HG03442 (cell line): ENCODE measurements around the gene C6orf136.
"Not testable (repeated sequence)": the region's sequence is repeated elsewhere in the genome, so short reads cannot be mapped to it uniquely, and the experiment has no call there.

Experiments used
- ATAC-seq: cut with Tn5 transposase; IDR thresholded peaks from one replicate; pipeline ENCODE4 v1.9.1; 2021; ENCODE audit warnings: mild to moderate bottlenecking, moderate library complexity; ENCODE audit not compliant: unreplicated experiment

The C6orf136 gene

GRCh38 chr6:30646450-30647241 is at the start of gene C6orf136:
C6orf136 (plus strand) TSS chr6:30647133; CDS start chr6:30647232, 99 bp downstream.
- peak; percentile 43 for ATAC-seq

GRCh38 chr6:30597315-30598144 is 49.4 kb upstream of the C6orf136 start:
- not testable (repeated sequence) for ATAC-seq

GRCh38 chr6:30598912-30599624 is 47.9 kb upstream of the C6orf136 start:
- ATAC-seq = no peak

- ATAC-seq = no peak
Measured at GRCh38 chr6:30599625-30600324, 47.2 kb upstream of the C6orf136 start.

GRCh38 chr6:30600451-30600961 is 46.4 kb upstream of the C6orf136 start:
- ATAC-seq = no peak

GRCh38 chr6:30601436-30601814 is 45.5 kb upstream of the C6orf136 start:
- no peak for ATAC-seq

- no peak for ATAC-seq
Measured at GRCh38 chr6:30601815-30602641, 44.9 kb upstream of the C6orf136 start.

GRCh38 chr6:30603961-30604360 is 43.0 kb upstream of the C6orf136 start:
- ATAC-seq = no peak

GRCh38 chr6:30610065-30610464 is 36.9 kb upstream of the C6orf136 start:
- ATAC-seq = no peak

GRCh38 chr6:30611150-30611855 is 35.6 kb upstream of the C6orf136 start:
- no peak for ATAC-seq

- no peak for ATAC-seq
Measured at GRCh38 chr6:30611856-30612194, 35.1 kb upstream of the C6orf136 start.

- ATAC-seq = no peak
Measured at GRCh38 chr6:30612213-30612612, 34.7 kb upstream of the C6orf136 start.

- ATAC-seq = no peak
Measured at GRCh38 chr6:30612687-30613248, 34.2 kb upstream of the C6orf136 start.

GRCh38 chr6:30613251-30614043 is 33.5 kb upstream of the C6orf136 start:
- no peak for ATAC-seq

- no peak for ATAC-seq
Measured at GRCh38 chr6:30614044-30614842, 32.7 kb upstream of the C6orf136 start.

GRCh38 chr6:30614843-30615218 is 32.1 kb upstream of the C6orf136 start:
- peak; percentile 38 for ATAC-seq

- ATAC-seq = no peak
Measured at GRCh38 chr6:30615219-30615957, 31.5 kb upstream of the C6orf136 start.
